OCI-LY1 (cell line): Measurements from ENCODE around the gene NIPAL3.
"Not testable (repeated sequence)": the region's sequence is repeated elsewhere in the genome, so short reads cannot be mapped to it uniquely, and the experiment has no call there.

Experiments used
- H2AFZ ChIP-seq: fragments of 200-600 bp; sonication (generic), shearing (Covaris generic); 2 replicates; pipeline ENCODE4 v1.6.0; 2014; ENCODE audit warnings: antibody characterized with exemption, mild to moderate bottlenecking, low read length
- H3F3A ChIP-seq: fragments of 200-600 bp; sonication (generic), shearing (Covaris generic); 2 replicates; pipeline ENCODE4 v1.6.0; 2014; ENCODE audit warnings: mild to moderate bottlenecking, antibody characterized with exemption, low read length, moderate library complexity; ENCODE audit not compliant: insufficient read depth
- H3K27ac ChIP-seq: fragments of 200-600 bp; sonication (generic); 2 replicates; pipeline ENCODE4 v1.5.1; 2014; ENCODE audit warnings: low read length, mixed run types, mild to moderate bottlenecking, low read depth; ENCODE audit not compliant: poor library complexity, severe bottlenecking
- H3K27me3 ChIP-seq: fragments of 200-600 bp; sonication (generic); 2 replicates; pipeline ENCODE4 v1.6.0; 2014; ENCODE audit warnings: antibody characterized with exemption, mild to moderate bottlenecking, low read length, moderate library complexity; ENCODE audit not compliant: insufficient read depth
- H3K36me3 ChIP-seq: fragments of 200-600 bp; sonication (generic); 2 replicates; pipeline ENCODE4 v1.6.1; 2014; ENCODE audit warnings: mild to moderate bottlenecking, antibody characterized with exemption, low read length, moderate library complexity, mixed read lengths; ENCODE audit not compliant: insufficient read depth
- H3K4me1 ChIP-seq: fragments of 200-600 bp; sonication (generic); 2 replicates; pipeline ENCODE4 v1.5.1; 2014; ENCODE audit warnings: mild to moderate bottlenecking, low read length, moderate library complexity; ENCODE audit not compliant: insufficient read depth, severe bottlenecking
- H3K4me2 ChIP-seq: fragments of 200-600 bp; sonication (generic), shearing (Covaris generic); 2 replicates; pipeline ENCODE4 v1.6.1; 2014; ENCODE audit warnings: low read length
- H3K4me3 ChIP-seq: fragments of 200-600 bp; sonication (generic); 2 replicates; pipeline ENCODE4 v1.5.1; 2014; ENCODE audit warnings: low read length, low read depth, mild to moderate bottlenecking, mixed read lengths; ENCODE audit not compliant: poor library complexity, severe bottlenecking
- H3K79me2 ChIP-seq: fragments of 200-600 bp; shearing (Covaris generic); 2 replicates; pipeline ENCODE4 v1.6.1; 2016; ENCODE audit warnings: mixed run types, low read length, mixed read lengths; ENCODE audit not compliant: insufficient read depth
- H3K9ac ChIP-seq: fragments of 200-600 bp; sonication (generic), shearing (Covaris generic); 2 replicates; pipeline ENCODE4 v1.6.1; 2014; ENCODE audit warnings: mild to moderate bottlenecking, low read length, mixed read lengths
- H3K9me2 ChIP-seq: fragments of 200-600 bp; sonication (generic), shearing (Covaris generic); 2 replicates; pipeline ENCODE4 v1.6.1; 2014; ENCODE audit warnings: low read depth, mild to moderate bottlenecking, low read length, mixed read lengths
- H3K9me3 ChIP-seq: fragments of 200-600 bp; shearing (Covaris generic); 2 replicates; pipeline ENCODE4 v1.6.1; 2014; ENCODE audit warnings: low read length, mixed read lengths
- H4K20me1 ChIP-seq: fragments of 200-600 bp; sonication (generic), shearing (Covaris generic); 2 replicates; pipeline ENCODE4 v1.6.0; 2016; ENCODE audit warnings: mild to moderate bottlenecking, low read length; ENCODE audit not compliant: insufficient read depth
- CTCF ChIP-seq: fragments of 200-600 bp; sonication (generic), shearing (Covaris generic); IDR thresholded peaks from 2 replicates; pipeline ENCODE4 v1.5.1; 2017; ENCODE audit warnings: mild to moderate bottlenecking, antibody characterized with exemption, low read length, moderate library complexity, mixed read lengths
- EZH2 ChIP-seq: fragments of 200-600 bp; sonication (generic), shearing (Covaris generic); IDR thresholded peaks from 2 replicates; pipeline ENCODE4 v1.8.0; 2017; ENCODE audit warnings: borderline replicate concordance, mixed run types, mild to moderate bottlenecking, antibody characterized with exemption, low read length, moderate library complexity, mixed read lengths

The NIPAL3 gene

GRCh38 chr1:24491577-24492360 is 76.2 kb downstream of the NIPAL3 start:
- no peak overlapping the region for H3K9ac ChIP-seq
- H3K4me2 ChIP-seq, result no peak overlapping the region
- no peak overlapping the region for H2AFZ ChIP-seq
- no peaks in the 10 kb centered on the region for H3K36me3 ChIP-seq
- H3K9me3 ChIP-seq, result 0 out of 2 replicates have a peak, but pooled peaks cover 3% of the 10 kb centered on the region
- no peak overlapping the region for H3K4me3 ChIP-seq
- H3K79me2 ChIP-seq, result no peaks in the 10 kb centered on the region
- H3K4me1 ChIP-seq, result peaks cover 3% of the 10 kb centered on the region
- no peaks in the 10 kb centered on the region for H3K27me3 ChIP-seq
- H3K27ac ChIP-seq, result no peak overlapping the region
- no peaks in the 10 kb centered on the region for H4K20me1 ChIP-seq
- no peak for TF ChIP-seq CTCF
- no peak for TF ChIP-seq EZH2
- no peaks in the 10 kb centered on the region for H3F3A ChIP-seq
- H3K9me2 ChIP-seq, result no peaks in the 10 kb centered on the region

DNA sequence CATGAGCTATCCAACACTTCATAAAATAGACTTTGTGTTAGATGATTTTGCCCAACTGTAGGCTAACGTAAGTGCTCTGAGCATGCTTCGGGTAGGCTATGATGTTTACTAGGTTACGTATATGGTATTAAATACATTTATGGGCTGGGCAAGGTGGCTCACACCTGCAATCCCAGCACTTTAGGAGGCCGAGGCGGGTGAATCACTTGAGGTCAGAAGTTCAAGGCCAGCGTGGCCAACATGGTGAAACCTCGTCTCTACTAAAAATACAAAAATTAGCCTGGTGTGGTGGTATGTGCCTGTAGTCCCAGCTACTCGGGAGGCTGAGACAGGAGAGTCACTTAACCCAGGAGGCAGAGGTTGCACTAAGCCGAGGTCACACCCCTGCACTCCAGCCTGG is 77.3 kb downstream of the NIPAL3 start:
- not testable (repeated sequence) for H3K9ac ChIP-seq, H3F3A ChIP-seq, H3K36me3 ChIP-seq, H3K9me3 ChIP-seq, H3K27ac ChIP-seq, H2AFZ ChIP-seq, H4K20me1 ChIP-seq, H3K9me2 ChIP-seq, H3K4me3 ChIP-seq, H3K4me1 ChIP-seq, H3K79me2 ChIP-seq, H3K27me3 ChIP-seq, H3K4me2 ChIP-seq

- Histone ChIP-seq H3K27me3 (no peaks in the 10 kb centered on the region), H3K36me3 (no peaks in the 10 kb centered on the region), H3K4me3 (no peak overlapping the region), H2AFZ (no peak overlapping the region), H3K79me2 (no peaks in the 10 kb centered on the region), H3K27ac (no peak overlapping the region), H3K4me2 (no peak overlapping the region), H3K9me2 (no peaks in the 10 kb centered on the region), H3K9me3 (0 out of 2 replicates have a peak, but pooled peaks cover 3% of the 10 kb centered on the region), H3K9ac (no peak overlapping the region), H3K4me1 (no peaks in the 10 kb centered on the region), H3F3A (no peaks in the 10 kb centered on the region), H4K20me1 (no peaks in the 10 kb centered on the region)
- TF ChIP-seq EZH2, result no peak
- TF ChIP-seq CTCF, result no peak
Observed at GRCh38 chr1:24493785-24494184, 78.2 kb downstream of the NIPAL3 start.

GRCh38 chr1:24498589-24498988 is 83.0 kb downstream of the NIPAL3 start:
- no peaks in the 10 kb centered on the region for H4K20me1 ChIP-seq
- H3K79me2 ChIP-seq, result no peaks in the 10 kb centered on the region
- H3K4me2 ChIP-seq, result no peak overlapping the region
- no peaks in the 10 kb centered on the region for H3K36me3 ChIP-seq
- H3K4me3 ChIP-seq, result no peak overlapping the region
- H3K27me3 ChIP-seq, result no peaks in the 10 kb centered on the region
- no peak overlapping the region for H2AFZ ChIP-seq
- H3K9ac ChIP-seq, result no peak overlapping the region
- no peaks in the 10 kb centered on the region for H3F3A ChIP-seq
- no peaks in the 10 kb centered on the region for H3K9me3 ChIP-seq
- H3K9me2 ChIP-seq, result no peaks in the 10 kb centered on the region
- no peak for TF ChIP-seq EZH2
- no peak for TF ChIP-seq CTCF
- no peak overlapping the region for H3K27ac ChIP-seq
- H3K4me1 ChIP-seq, result peaks cover 17% of the 10 kb centered on the region
